Uterus (tissue), 4 donors: ENCODE results near the gene OAT. TPM values are rescaled to one million over a fixed set of nuclear protein-coding genes. Genes with fewer than 3 reads are reported as not detected.

Experiments
- DNase-seq, 2 donors: peaks; one replicate each; pipeline ENCODE4 v3.0.0-alpha.2; 2019 to 2020
- H3K27ac ChIP-seq, 2 donors: fragments of 200-600 bp; sonication (generic); 1 replicate in 1 of 2; 2 replicates in 1 of 2; pipeline ENCODE4 v1.5.1; 2016 to 2018
- H3K27me3 ChIP-seq, 2 donors: fragments of 200-600 bp; sonication (generic); one replicate each; pipeline ENCODE4 v1.5.1; 2018 to 2019; ENCODE audit warnings: control low read depth in 1 of 2
- H3K36me3 ChIP-seq, 2 donors: fragments of 200-600 bp; sonication (generic); one replicate each; pipeline ENCODE4 v1.5.1; 2019; ENCODE audit warnings: control low read depth in 1 of 2
- H3K4me1 ChIP-seq, 2 donors: fragments of 200-600 bp; sonication (generic); one replicate each; pipeline ENCODE4 v1.5.1; 2018 to 2019; ENCODE audit warnings: control low read depth in 1 of 2
- H3K4me3 ChIP-seq, 2 donors: fragments of 200-600 bp; sonication (generic); 1 replicate in 1 of 2; 2 replicates in 1 of 2; pipeline ENCODE4 v1.5.1; 2018 to 2019; ENCODE audit warnings: mild to moderate bottlenecking in 1 of 2
- H3K9me3 ChIP-seq, 2 donors: fragments of 200-600 bp; sonication (generic); one replicate each; pipeline ENCODE4 v1.5.1; 2019; ENCODE audit warnings: control low read depth in 1 of 2
- CTCF ChIP-seq, 4 experiments: fragments of 200-600 bp in 2 of 4; fragments of 450-650 bp in 2 of 4; sonication (generic) in 2 of 4; IDR thresholded peaks; one replicate each; pipeline ENCODE4 v1.5.1; 2016 to 2019; ENCODE audit warnings: antibody characterized with exemption in 4 of 4, mild to moderate bottlenecking in 2 of 4, moderate library complexity in 1 of 4
- POLR2A ChIP-seq, 2 donors: fragments of 450-650 bp; IDR thresholded peaks; one replicate each; pipeline ENCODE4 v1.6.1; 2016; ENCODE audit warnings: antibody characterized with exemption in 2 of 2, mild to moderate bottlenecking in 1 of 2, moderate library complexity in 1 of 2
- intact Hi-C: fragments of 100-400 bp; cut with DNase I; formaldehyde crosslinking; loops from one replicate; pipeline ENCODE4 v1.15.1; 2023; ENCODE audit warnings: low total_unique reads
- total RNA-seq, 4 donors: library from RNA; depleted of rRNA in 3 of 4; stranded (reverse); fragments of >200 nt in 3 of 4; gene quantifications; one replicate each; pipeline versions ENCODE4 v1.1.0 to v1.2.4, GENCODE V29; 2014 to 2023
- donor health status: DM: yes; HTN: yes; CAD: no.

OAT gene
- total RNA-seq, 4 donors from 2014 or later: 75.3 to 175 (median 97.6) TPM

GRCh38 chr10:124415210-124415609 lies 3.5 kb downstream of the OAT start:
- no peak overlapping the region for H3K4me3 ChIP-seq
- no peak overlapping the region for H3K27ac ChIP-seq
- H3K27me3 ChIP-seq: no peaks in the 10 kb centered on the region
- intact Hi-C loops: no loop called here
- no peak for DNase-seq
- TF ChIP-seq CTCF (IDR thresholded peaks at IDR 0.05) (no peak), POLR2A (IDR thresholded peaks at IDR 0.05) (no peak)
- H3K4me1 ChIP-seq: peaks cover 0 to 3% of the 10 kb centered on the region in 2 donors
- no peaks in the 10 kb centered on the region for H3K9me3 ChIP-seq
- no peaks in the 10 kb centered on the region for H3K36me3 ChIP-seq

GRCh38 chr10:124414076-124414475 lies 4.6 kb downstream of the OAT start:
- Histone ChIP-seq H3K4me1 (peaks cover 0 to 3% of the 10 kb centered on the region in 2 donors), H3K27me3 (no peaks in the 10 kb centered on the region), H3K9me3 (no peaks in the 10 kb centered on the region), H3K36me3 (no peaks in the 10 kb centered on the region), H3K27ac (peak overlapping the region in 1 of 2 donors; percentile 48), H3K4me3 (no peak overlapping the region)
- no peak for DNase-seq
- TF ChIP-seq CTCF (IDR thresholded peaks at IDR 0.05): no peak
- TF ChIP-seq POLR2A (IDR thresholded peaks at IDR 0.05): no peak
- intact Hi-C loops: no loop called here

GRCh38 chr10:124409696-124410095 lies 9.0 kb downstream of the OAT start:
- Histone ChIP-seq H3K27me3 (no peaks in the 10 kb centered on the region), H3K4me1 (no peaks in the 10 kb centered on the region), H3K9me3 (no peaks in the 10 kb centered on the region), H3K4me3 (no peak overlapping the region), H3K36me3 (no peaks in the 10 kb centered on the region), H3K27ac (no peak overlapping the region)
- intact Hi-C loops: no loop called here
- DNase-seq: no peak
- no peak for TF ChIP-seq CTCF (IDR thresholded peaks at IDR 0.05)
- no peak for TF ChIP-seq POLR2A (IDR thresholded peaks at IDR 0.05)

- Histone ChIP-seq H3K9me3 (no peaks in the 10 kb centered on the region), H3K4me1 (no peaks in the 10 kb centered on the region), H3K36me3 (no peaks in the 10 kb centered on the region), H3K4me3 (no peak overlapping the region), H3K27ac (no peak overlapping the region), H3K27me3 (no peaks in the 10 kb centered on the region)
- intact Hi-C loops: no loop called here
- DNase-seq: no peak
- TF ChIP-seq CTCF (IDR thresholded peaks at IDR 0.05) (no peak), POLR2A (IDR thresholded peaks at IDR 0.05) (no peak)
Measured at GRCh38 chr10:124408357-124408756, 10.4 kb downstream of the OAT start.

- H3K27me3 ChIP-seq: no peaks in the 10 kb centered on the region
- no peak for DNase-seq
- H3K9me3 ChIP-seq: no peaks in the 10 kb centered on the region
- H3K27ac ChIP-seq: no peak overlapping the region
- no peaks in the 10 kb centered on the region for H3K4me1 ChIP-seq
- H3K4me3 ChIP-seq: no peak overlapping the region
- no peaks in the 10 kb centered on the region for H3K36me3 ChIP-seq
- TF ChIP-seq CTCF (IDR thresholded peaks at IDR 0.05): no peak
- no peak for TF ChIP-seq POLR2A (IDR thresholded peaks at IDR 0.05)
- intact Hi-C loops: no loop called here
Measured at GRCh38 chr10:124407456-124407855, 11.3 kb downstream of the OAT start.
